GM06990 (cell line): ENCODE measurements around the gene PLEKHA6.

Experiments
- DNase-seq: peaks from one replicate; pipeline ENCODE4 v3.0.0-alpha.2; 2011; ENCODE audit not compliant: insufficient read length; ENCODE audit errors: extremely low read depth
- H3K27me3 ChIP-seq: replicated peaks from 2 replicates; pipeline ENCODE4 v1.6.0; 2011; ENCODE audit warnings: low read length; ENCODE audit not compliant: control insufficient read depth, insufficient read depth
- H3K36me3 ChIP-seq: 2 replicates; pipeline ENCODE4 v1.5.1; 2011; ENCODE audit warnings: low read length; ENCODE audit not compliant: control insufficient read depth, insufficient read depth
- H3K4me3 ChIP-seq: replicated peaks from 2 replicates; pipeline ENCODE4 v1.5.1; 2011; ENCODE audit warnings: low read depth, mild to moderate bottlenecking, control low read depth, low read length
- TF ChIP-seq, protein P1 (sequence below): IDR thresholded peaks from 2 replicates; pipeline ENCODE4 v1.5.1; 2011; ENCODE audit warnings: low read length, control low read depth, mild to moderate bottlenecking, inconsistent platforms; ENCODE audit not compliant: insufficient read depth, poor library complexity, severe bottlenecking

PLEKHA6 gene

DNA sequence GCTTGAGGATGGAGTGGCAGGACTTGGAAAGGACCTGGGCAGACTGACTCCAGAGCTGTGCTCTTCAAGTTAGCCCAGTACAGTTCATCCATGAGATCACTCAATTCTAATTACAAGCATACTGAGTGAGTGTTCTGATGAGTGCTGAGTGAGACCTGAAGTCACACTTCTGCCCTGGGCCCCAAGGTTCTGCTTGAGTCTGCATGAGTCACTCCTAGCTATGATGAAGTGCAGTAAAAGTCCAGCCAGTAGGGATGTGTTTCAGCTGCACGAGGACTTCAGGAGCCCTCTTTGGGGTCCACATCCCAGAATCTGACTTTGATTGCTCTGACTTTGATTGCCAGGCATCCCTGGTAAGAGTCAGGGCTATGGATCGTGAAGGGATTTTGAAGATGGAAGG lies 35.8 kb downstream of the PLEKHA6 start:
- no peaks in the 10 kb centered on the region; the same call in 1 of the 2 replicates for H3K27me3 ChIP-seq
- H3K4me3 ChIP-seq, result no peak overlapping the region
- TF ChIP-seq, protein P1, sequence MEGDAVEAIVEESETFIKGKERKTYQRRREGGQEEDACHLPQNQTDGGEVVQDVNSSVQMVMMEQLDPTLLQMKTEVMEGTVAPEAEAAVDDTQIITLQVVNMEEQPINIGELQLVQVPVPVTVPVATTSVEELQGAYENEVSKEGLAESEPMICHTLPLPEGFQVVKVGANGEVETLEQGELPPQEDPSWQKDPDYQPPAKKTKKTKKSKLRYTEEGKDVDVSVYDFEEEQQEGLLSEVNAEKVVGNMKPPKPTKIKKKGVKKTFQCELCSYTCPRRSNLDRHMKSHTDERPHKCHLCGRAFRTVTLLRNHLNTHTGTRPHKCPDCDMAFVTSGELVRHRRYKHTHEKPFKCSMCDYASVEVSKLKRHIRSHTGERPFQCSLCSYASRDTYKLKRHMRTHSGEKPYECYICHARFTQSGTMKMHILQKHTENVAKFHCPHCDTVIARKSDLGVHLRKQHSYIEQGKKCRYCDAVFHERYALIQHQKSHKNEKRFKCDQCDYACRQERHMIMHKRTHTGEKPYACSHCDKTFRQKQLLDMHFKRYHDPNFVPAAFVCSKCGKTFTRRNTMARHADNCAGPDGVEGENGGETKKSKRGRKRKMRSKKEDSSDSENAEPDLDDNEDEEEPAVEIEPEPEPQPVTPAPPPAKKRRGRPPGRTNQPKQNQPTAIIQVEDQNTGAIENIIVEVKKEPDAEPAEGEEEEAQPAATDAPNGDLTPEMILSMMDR, result no peak
- DNase-seq, result no peak
- H3K36me3 ChIP-seq, result no peaks in the 10 kb centered on the region

DNA sequence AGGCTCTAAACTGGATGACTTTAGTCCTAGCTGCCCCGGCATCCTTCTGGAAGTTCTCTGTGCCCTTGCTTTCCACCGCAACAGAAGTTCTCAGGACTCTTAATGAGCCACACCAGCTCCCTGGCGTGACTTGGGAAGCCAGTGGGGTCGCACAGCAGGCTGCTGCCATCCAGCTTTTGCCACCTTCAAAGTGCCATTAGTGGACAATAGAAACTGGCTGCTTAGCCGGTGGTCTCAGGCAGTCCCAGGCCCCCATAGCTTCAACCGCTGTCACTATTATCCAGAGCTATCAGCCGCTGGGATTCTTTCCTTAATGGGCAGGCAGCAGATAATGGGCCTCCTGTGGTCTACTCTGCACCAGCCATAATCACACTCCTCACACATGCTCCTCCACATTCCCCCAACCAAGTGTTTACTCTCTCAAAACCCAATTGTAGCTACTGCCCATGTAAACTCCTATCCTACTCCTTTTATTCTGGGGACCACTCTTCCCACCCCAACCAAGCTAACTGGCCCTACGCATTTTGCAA lies 37.3 kb downstream of the PLEKHA6 start:
- Histone ChIP-seq H3K4me3 (no peak overlapping the region), H3K27me3 (no peaks in the 10 kb centered on the region; the same call in 1 of the 2 replicates), H3K36me3 (no peaks in the 10 kb centered on the region)
- no peak for DNase-seq
- TF ChIP-seq, protein P1, result no peak

GRCh38 chr1:204321665-204322064 lies 38.1 kb downstream of the PLEKHA6 start:
- no peak for DNase-seq
- H3K4me3 ChIP-seq, result no peak overlapping the region
- no peaks in the 10 kb centered on the region; the same call in 1 of the 2 replicates for H3K27me3 ChIP-seq
- H3K36me3 ChIP-seq, result no peaks in the 10 kb centered on the region
- TF ChIP-seq, protein P1, result no peak

- no peak for DNase-seq
- Histone ChIP-seq H3K36me3 (no peaks in the 10 kb centered on the region), H3K4me3 (no peak overlapping the region), H3K27me3 (no peaks in the 10 kb centered on the region; the same call in none of the 2 replicates)
- TF ChIP-seq, protein P1, result no peak
Measured at GRCh38 chr1:204321051-204321450, 38.7 kb downstream of the PLEKHA6 start.

GRCh38 chr1:204320382-204320804 lies 39.3 kb downstream of the PLEKHA6 start:
- H3K4me3 ChIP-seq, result no peak overlapping the region
- TF ChIP-seq, protein P1, result no peak
- no peak for DNase-seq

GRCh38 chr1:204319462-204319861 lies 40.3 kb downstream of the PLEKHA6 start:
- no peaks in the 10 kb centered on the region for H3K36me3 ChIP-seq
- TF ChIP-seq, protein P1, result no peak
- no peak overlapping the region for H3K4me3 ChIP-seq
- no peaks in the 10 kb centered on the region; the same call in none of the 2 replicates for H3K27me3 ChIP-seq
- no peak for DNase-seq

More at GRCh38 chr1:204320382-204320804, 39.3 kb downstream of the PLEKHA6 start:
- H3K36me3 ChIP-seq, result no peaks in the 10 kb centered on the region
- H3K27me3 ChIP-seq, result no peaks in the 10 kb centered on the region; the same call in none of the 2 replicates
